ENCODE data around the gene PLPPR1. TPM values are rescaled to one million over a fixed set of nuclear protein-coding genes. Genes with fewer than 3 reads are reported as not detected.

Gene PLPPR1
- not detected for total RNA-seq

DNA sequence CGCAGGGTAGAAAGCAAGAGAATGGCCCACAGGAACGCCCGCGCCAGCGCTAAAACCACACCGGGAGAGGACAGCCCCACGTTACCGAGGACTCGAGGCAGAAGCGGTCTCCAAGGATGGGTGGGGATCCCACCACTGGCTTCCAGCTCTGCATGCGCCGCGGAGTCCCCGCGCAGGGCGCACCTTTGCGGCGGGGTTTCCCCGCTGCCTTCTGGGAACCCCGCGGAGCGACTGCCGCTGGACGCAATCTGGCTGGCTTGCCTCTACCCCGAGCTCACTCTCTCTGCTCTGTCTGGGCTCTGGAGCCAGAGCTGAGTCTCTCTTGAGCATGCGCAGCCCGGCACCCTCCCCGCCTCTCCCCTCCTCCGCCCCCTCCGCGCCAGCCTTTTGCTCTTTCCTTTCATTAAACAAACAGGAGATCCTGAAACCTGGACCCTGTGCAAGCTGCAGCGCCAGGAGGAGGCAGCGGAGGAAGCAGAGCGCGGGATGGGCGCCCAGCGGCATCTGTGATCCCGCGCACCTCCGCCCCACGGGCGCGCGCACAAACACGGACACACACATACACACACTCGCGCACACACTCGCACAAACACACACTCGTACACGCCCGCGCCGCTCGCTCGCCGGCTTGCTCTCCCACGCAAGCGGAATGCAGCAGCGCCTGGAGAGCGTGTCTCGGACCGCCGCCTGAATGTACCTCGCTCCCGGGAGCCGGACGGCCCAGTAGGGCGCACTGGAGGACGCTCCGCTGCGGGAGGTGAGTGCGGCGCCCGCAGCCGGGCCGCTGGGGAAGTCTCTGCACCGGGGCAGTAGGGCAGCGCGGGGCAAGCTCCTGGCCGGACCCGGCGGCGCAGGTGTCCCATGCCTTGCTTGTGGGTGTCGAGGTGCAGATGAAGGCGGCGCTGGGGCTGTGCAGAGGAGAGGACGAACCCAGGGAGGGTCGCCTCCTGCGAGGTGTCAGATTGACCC lies at the start of gene PLPPR1:
PLPPR1 (plus strand) TSS at position 382 of the 969 bp plus-strand sequence.
- DNase-seq (ENCODE audit: low spot score in 2 of 2) = no peak
- intact Hi-C loops (cut with DNase I) = no loop called here
- Histone ChIP-seq H3K27me3 (peaks cover 4% of the 10 kb centered on the region), H3K4me1 (no peaks in the 10 kb centered on the region), H3K36me3 (no peaks in the 10 kb centered on the region), H3K9me3 (no peaks in the 10 kb centered on the region), H3K4me3 (peak within 1 kb of the TSS; percentile 41 to 54), H3K27ac (no peak within 1 kb of the TSS)
- TF ChIP-seq, protein P1, sequence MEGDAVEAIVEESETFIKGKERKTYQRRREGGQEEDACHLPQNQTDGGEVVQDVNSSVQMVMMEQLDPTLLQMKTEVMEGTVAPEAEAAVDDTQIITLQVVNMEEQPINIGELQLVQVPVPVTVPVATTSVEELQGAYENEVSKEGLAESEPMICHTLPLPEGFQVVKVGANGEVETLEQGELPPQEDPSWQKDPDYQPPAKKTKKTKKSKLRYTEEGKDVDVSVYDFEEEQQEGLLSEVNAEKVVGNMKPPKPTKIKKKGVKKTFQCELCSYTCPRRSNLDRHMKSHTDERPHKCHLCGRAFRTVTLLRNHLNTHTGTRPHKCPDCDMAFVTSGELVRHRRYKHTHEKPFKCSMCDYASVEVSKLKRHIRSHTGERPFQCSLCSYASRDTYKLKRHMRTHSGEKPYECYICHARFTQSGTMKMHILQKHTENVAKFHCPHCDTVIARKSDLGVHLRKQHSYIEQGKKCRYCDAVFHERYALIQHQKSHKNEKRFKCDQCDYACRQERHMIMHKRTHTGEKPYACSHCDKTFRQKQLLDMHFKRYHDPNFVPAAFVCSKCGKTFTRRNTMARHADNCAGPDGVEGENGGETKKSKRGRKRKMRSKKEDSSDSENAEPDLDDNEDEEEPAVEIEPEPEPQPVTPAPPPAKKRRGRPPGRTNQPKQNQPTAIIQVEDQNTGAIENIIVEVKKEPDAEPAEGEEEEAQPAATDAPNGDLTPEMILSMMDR (IDR thresholded peaks at IDR 0.05) = no peak

DNA sequence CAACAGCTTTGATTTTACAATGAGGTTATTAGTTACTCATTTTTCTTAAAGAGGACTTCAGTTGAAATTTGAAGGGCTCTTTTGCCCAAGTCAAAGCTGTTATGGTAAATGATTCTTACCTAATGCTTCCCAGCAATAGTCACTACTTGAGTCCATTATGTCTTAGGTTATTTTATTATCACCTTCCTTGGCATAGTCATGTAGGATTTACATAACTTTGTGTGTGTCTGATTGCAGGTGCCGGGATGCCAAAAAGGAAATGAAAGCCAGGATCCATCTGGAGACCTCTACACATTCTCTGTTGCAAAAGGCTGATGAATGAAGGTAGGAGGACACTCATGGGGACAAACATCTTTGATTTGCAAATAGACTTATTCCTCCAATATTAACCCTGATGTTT lies 38.8 kb upstream of the PLPPR1 start:
- H3K4me1 ChIP-seq = no peaks in the 10 kb centered on the region
- no peak overlapping the region for H3K27ac ChIP-seq
- H3K27me3 ChIP-seq = no peaks in the 10 kb centered on the region
- no peak overlapping the region for H3K4me3 ChIP-seq
- H3K9me3 ChIP-seq = no peaks in the 10 kb centered on the region
- DNase-seq (ENCODE audit: low spot score in 2 of 2) = no peak
- TF ChIP-seq, protein P1 (IDR thresholded peaks at IDR 0.05) = no peak
- H3K36me3 ChIP-seq = no peaks in the 10 kb centered on the region
- intact Hi-C loops (cut with DNase I) = no loop called here

DNA sequence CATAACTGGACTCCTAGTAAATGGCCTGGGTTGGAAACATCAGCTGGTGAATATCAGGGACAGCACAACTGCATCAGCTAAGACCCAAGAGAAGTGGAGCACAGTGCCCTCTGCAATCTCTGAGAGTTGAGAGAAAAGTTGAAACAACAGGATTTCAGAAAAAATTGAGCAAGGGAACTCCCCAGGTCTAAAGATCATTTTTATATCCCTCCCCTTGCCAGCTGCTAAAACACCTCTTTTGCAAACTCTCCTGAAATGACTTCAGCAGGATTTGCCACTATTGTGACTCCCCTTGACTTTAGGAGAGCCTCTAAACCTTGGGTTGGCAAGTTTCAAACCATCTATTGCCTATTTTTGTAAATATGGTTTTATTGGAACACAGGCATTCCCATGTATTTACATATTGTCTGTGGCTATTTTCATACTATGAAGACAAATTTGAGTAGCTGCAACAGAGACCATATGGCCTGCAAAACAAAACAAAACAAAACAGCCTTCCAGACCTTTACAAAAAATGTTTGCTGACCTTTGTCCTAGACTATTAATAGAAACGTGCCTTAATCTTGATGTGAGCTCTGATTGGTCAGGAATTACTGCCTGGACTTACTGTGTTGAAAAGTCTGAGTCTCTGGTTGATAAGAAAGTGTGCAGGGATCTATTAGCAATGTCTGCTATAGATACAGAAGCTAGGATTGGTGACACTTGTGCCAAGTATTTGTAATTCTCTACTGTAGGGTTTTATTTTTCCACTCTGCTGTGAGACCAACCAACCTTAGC lies 37.7 kb upstream of the PLPPR1 start:
- Histone ChIP-seq H3K4me1 (no peaks in the 10 kb centered on the region), H3K27ac (no peak overlapping the region), H3K9me3 (no peaks in the 10 kb centered on the region), H3K27me3 (no peaks in the 10 kb centered on the region), H3K4me3 (no peak overlapping the region), H3K36me3 (no peaks in the 10 kb centered on the region)
- DNase-seq (ENCODE audit: low spot score in 2 of 2) = no peak
- TF ChIP-seq, protein P1 (IDR thresholded peaks at IDR 0.05) = no peak
- intact Hi-C loops (cut with DNase I) = no loop called here

DNA sequence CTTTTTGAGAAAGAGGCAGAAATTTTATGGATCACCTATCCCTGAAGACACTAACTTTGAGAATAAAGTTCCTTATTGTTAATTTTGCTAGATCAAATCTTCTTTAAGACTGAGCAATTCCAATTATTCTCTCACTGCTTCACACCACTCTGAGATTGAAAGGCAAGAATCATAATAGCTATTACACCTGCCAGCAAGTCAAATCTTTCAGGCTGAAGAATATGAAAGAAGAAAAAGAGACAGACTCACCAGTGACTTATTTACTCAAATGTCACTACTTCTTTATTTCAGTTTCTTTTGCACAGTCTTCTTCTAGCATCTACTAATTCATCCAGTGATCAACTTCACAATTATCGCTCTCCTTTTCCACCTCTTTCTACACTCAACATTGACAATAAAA lies 35.9 kb upstream of the PLPPR1 start:
- H3K27ac ChIP-seq = no peak overlapping the region
- TF ChIP-seq, protein P1 (IDR thresholded peaks at IDR 0.05) = no peak
- no peak overlapping the region for H3K4me3 ChIP-seq
- no peaks in the 10 kb centered on the region for H3K9me3 ChIP-seq
- no peak for DNase-seq (ENCODE audit: low spot score in 2 of 2)
- H3K36me3 ChIP-seq = no peaks in the 10 kb centered on the region
- intact Hi-C loops (cut with DNase I) = no loop called here
- H3K4me1 ChIP-seq = no peaks in the 10 kb centered on the region
- no peaks in the 10 kb centered on the region for H3K27me3 ChIP-seq

DNA sequence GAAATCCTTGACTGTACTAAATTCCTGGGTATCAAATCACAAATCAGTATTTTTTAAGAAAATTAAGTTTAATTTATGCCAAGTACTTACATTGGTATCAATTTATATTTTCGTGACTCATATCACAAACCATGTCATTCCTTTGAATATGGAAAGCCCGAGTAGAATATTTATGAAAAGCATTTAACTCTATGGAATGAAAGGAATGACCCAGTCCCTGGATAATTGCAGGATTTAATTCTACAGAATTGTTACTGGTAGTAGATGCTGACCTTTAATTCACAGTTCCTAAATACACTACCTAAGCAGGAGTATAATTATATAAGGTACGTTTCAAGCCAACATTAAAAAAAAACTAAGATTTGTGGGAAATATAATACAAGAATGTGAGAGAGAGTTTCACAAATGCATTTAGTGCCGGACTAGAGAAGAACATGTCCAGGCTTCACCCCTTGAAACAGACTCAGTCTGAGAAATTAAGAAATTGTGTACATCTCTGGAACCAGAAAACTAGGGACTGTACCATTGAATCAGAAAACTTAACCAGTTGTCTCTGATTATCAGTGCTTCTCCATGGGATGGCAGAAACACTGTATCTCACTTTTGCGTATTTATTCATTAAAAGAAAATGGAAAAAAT lies 28.5 kb upstream of the PLPPR1 start:
- H3K4me3 ChIP-seq = no peak overlapping the region
- no peak overlapping the region for H3K27ac ChIP-seq
- intact Hi-C loops (cut with DNase I) = no loop called here
- H3K4me1 ChIP-seq = no peaks in the 10 kb centered on the region
- no peaks in the 10 kb centered on the region for H3K27me3 ChIP-seq
- no peaks in the 10 kb centered on the region for H3K36me3 ChIP-seq
- TF ChIP-seq, protein P1 (IDR thresholded peaks at IDR 0.05) = no peak
- no peak for DNase-seq (ENCODE audit: low spot score in 2 of 2)
- H3K9me3 ChIP-seq = no peaks in the 10 kb centered on the region
